NCI-H1694 (cell line): Measurements from ENCODE around the gene WNT1.

ENCODE experiments used
- DNase-seq: peaks from one replicate; lab custom pipeline; 2025; lab: John Stamatoyannopoulos, UW

WNT1 gene

DNA sequence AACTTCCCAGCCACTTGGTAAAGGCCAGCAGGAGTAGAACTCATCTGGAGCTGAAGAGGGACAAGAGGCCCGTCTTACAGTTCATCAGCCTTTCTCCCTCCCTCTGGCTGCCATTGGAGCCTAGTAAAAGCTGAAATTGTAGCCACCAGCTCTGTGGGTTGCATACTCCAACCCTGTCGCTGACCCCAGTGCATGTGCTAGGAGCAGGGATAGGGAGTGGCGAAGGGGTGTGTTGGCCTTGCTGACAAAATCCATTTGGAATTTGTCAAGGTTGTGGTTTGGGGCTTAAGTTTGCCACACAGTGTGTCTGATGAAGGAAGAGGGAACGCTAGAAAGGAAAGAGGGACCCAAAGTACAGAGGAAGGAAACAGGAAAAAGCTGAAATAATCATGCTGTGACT, 16.8 kb upstream of the WNT1 start:
- no peak for DNase-seq

DNA sequence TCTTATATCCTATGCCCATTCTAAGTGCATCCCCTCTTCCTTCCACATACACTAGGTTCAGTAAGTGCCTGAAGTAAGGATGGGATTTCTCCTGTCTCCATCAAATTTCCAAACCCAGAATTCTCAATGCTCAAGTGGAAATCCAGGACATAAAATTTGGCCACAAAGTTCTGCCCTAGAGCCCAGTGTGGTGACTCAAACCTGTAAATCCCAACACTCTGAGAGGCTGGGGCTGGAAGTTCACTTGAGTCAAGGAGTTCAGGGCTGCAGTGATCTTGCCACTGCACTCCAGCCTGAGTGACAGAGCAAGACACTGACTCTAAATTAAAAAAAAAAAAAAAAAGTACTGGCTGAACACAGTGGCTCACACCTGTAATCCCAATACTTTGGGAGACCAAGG, 16.3 kb upstream of the WNT1 start:
- DNase-seq: no peak

- no peak for DNase-seq
These were observed 12.8 kb upstream of the WNT1 start for GRCh38 chr12:48965298-48965838.

DNA sequence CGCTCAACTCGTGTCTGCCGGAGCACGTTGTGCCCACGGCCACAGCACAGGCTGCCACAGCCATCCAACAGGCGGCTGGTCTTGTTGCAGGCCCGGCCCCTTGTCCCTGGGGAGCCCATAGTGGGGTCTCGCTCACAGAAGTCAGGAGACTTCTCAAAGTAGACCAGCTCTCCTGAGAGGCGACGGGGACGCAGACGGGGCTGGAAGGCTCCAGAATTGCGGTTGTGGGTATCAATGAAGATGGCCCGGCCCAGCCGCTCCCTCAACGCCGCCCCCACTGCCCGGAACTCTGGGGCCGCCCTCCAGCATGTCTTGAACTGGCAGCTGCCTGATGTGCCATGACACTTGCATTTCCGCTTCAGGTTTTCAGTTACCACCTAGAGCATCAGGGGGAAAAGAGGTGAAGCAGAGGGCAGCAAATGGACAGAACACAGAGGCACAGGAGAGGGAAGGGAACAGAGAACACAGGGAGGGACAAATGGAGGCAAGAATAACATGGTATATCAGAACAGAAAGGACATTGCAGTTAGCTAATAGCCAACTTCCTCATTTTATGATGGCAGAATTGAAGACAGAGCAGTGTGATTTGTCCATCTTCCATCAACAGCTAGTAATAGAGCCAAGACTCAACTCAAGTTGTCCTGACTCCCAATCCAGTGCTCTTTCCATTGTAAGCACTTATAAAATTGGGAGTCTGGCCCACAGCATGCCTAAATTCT, 11.8 kb upstream of the WNT1 start:
- DNase-seq: no peak

DNA sequence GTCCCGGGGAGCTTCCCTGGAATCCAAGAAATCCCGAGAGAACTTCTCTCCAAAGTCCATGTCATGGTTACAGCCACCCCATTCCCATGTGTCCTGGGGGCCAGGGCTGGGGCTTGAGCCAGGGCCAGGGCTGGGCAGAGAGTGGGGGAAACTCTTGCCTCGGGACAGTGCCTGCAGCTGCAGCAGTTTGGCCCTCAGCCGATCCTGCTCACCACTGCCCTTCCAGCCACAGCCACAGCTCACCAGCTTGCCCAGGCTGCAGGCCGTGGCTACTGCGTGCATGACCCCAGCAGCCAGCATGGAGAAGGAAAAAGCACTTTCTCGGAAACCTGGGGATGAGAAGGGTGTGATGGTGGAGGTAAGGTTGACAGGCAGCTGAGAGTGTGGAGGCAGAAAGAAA, 10.1 kb upstream of the WNT1 start:
- DNase-seq: no peak

DNA sequence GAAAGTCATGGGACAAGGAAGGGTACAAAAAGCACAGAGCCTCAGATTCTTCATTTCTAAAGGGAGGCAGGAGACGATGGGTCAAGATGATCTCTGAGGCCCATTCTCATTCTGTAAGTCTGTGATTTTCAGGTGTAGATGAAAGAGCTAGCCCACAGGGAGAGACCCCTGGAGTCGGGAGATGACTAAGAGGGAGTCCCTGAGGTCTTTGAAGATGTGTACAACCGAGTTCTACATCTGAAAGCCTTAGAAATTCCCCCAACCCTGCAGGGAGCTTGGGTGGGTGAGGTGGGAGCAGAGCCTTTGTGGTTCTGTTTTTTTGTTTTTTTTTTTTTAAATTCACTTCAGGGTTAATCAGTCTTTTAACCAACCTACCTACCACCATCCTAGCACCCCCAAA, 9.7 kb upstream of the WNT1 start:
- no peak for DNase-seq

- DNase-seq: no peak
These were observed 8.9 kb upstream of the WNT1 start for GRCh38 chr12:48969160-48969771.

DNA sequence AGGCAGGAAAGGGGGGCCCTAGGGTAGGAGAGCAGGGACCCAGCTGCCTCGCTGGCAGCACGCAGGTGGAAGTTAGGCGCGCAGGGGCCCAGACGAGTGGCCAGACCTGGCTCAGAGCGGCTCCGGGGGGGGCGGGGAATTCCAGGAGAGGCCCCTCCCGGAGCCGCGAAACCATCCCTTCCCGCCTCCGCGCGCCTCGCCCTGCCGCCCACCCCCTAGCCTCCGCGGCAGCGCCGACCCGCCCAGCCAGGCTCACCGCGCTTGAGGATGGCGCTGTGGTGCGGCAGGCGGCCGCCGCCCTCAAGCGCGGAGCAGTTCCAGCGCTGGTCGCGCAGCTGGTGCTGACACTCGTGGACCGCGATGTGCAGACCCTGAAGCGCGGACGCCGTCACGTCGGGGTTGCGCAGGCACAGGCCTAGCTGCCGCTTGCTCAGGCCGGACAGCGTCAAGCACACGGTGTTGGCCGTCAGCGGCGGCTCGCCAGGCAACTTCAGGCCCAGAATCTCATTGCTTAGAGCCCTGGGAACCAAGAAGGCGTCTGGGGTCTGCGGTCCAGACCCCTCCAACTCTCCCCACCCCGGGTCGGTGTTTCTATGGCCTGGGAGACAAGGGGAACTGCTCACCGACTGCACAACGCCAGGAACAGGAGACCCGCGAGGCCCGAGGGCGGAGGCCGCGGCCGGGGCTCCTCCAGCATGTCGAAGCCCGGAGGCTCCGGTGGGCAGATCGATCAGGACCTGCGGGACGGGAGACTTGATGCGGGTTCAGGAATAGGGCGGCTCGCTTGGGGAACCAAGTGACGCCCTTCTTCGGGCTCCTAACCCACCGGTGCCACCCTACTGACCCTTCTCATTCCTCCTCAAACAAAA, 8.1 kb upstream of the WNT1 start:
- DNase-seq: no peak

DNA sequence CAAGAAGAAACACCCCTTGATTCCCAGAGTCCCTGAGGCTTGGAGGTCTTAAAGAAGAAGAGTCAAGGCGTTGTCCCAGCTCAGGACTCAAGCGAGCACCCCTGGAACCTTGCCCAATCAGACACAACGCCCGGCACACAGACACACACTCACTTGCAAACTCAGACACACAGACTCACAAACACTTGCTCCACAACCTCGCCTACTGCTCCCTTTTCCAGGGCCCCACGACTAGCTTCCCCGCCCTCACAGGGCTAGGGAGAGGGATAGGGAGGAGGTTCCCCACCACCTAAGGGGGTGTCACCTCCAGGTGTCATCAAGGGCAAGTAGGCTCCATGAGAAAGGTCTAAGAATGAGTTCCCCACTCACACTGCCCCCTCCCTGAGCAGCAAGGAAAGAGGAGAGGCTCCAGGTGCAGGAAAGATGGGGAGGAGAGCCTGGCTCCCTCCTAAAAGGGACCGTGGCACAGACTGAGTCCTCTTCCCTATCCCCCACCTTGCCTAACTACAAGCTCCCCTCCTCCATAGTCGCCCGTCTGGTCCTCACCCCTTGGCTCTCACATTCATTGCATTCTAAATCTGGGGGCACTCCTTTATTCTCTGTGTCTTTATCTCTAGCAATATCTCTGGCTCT, 7.3 kb upstream of the WNT1 start:
- DNase-seq: no peak

DNA sequence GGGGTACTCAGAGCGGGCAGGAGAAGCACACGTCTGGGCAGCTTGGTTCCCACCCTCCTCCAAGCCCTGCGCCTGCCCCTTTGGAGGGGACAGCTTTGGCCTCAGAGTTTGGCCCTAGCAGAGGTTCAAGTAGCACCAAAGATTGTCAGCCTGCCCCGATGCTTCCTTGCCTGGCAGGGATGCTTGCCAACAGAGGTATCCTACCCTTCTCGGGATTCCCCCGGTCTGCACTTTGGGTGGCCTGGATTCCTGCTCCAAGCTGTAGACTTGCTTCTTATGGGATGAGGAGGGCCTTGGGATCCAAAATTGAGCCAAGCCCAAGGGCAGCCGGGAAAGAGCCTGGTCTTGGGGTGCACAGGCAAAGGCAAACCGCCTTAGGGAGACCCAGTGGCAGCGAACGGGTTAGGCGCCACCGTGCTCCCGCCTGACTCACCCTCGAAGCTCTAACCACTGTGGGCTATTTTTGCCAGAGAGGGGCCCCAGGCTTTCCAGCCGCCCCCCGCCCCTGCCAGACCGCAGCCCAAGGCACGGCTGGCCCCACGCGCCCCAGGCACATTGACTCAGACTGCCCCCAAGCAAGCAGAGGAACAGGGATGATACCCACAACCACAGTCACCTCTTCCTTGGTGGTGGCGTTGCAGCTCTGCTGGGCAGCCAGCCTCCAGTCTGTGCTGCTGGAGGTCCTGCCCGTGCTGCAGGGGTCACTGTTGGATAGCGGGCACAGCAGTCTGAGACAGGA, 5.7 kb upstream of the WNT1 start:
- DNase-seq: no peak

GRCh38 chr12:48972952-48973483, 5.1 kb upstream of the WNT1 start:
- DNase-seq: no peak

DNA sequence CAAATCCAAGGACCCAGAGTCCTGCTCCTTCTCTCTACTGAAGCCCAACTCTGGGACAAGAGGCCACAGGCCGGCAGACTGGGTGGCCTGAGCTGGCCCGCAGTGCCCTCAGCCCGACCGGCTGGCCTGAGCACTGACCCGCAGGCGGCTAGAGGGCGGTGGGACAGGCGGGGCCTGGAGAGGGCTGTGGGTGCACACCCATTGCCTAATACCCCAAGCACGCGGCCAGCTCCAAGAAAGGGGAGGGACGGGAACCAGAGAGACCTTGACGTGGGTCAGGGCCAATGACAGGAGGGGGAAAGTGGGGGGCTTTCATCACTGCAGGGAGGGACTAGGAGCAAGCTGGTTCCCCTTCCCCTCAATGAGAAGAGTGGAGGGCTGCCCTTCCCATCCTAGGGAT, 4.6 kb upstream of the WNT1 start:
- DNase-seq: no peak

DNA sequence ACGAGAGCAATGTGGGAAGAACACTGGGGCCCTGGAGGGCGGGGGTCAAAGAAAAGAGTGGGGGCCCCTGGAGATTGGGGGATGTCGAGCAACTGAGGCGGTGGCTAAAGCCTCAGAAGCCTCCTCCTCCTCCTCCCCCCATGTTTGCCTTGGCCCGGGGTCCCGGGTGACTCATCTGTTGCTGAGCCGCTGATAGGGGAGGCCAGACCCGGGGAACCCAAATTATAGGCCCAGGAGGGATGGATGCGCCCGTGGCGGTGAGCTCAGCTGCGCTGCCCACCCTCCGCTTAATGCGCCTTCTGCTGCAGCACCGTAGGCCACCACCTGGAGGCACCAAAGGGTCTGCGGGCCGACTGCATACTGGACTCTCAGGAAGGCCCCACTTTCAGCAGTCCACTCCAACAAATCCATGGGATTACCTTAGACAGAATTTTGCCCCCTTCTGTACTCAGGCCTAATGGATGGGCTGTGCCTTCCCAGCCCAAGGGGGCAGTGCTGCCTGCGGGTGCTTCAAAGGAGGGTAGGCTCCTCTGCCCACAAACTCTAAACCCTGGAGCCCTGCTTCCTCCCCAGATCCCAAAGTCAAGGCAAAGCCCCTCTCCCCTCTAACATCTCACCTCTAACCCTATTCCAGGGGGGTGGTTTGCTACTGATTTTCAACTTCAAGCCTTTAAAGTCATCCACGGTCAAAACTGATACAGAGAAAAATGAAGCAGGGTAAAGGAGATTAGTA, 4.0 kb upstream of the WNT1 start:
- no peak for DNase-seq

DNA sequence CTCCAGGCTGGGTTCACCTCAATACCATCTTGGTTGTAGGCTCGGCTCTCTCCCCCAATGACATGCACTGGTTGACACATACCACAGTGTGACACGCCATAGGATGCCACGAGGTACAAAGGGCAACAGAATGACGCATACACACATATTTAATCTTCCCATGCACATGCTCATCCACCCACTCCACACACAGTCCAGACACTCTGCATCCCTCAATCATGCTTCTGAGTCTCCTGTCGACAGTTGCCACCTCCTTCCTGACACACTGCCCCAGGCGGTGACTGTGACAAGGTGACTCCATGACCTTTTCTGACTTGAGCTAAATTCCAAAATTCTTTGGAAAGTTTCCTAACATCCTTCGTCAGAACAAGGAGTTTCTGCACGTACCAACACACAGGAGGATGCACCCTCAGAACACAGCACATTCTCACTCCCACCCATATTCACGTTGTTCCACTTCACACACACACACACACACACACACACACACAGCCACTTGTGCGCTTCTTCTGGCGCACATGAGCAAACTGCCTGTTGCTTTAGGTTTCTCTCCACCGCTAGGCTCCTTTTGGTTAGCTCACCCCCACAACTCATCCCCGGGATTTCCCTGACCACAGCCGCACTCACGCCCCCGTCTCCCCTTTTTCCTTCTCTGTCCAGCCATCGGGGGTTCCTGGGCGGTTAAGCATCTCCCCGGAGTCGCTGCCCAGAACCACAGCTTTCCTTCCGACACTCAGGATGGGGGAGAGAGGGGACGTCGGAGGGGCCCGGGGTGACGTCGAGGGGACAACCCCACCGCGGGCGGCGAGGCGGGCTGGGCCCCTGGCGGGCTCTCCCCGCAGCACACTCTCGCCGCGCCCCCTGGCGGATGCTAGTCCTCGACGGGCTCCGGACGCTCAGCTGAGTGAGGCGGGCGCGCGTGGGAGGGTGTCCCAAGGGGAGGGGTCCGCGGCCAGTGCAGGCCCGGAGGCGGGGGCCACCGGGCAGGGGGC, 536 bp upstream of the WNT1 start:
- DNase-seq: no peak

DNA sequence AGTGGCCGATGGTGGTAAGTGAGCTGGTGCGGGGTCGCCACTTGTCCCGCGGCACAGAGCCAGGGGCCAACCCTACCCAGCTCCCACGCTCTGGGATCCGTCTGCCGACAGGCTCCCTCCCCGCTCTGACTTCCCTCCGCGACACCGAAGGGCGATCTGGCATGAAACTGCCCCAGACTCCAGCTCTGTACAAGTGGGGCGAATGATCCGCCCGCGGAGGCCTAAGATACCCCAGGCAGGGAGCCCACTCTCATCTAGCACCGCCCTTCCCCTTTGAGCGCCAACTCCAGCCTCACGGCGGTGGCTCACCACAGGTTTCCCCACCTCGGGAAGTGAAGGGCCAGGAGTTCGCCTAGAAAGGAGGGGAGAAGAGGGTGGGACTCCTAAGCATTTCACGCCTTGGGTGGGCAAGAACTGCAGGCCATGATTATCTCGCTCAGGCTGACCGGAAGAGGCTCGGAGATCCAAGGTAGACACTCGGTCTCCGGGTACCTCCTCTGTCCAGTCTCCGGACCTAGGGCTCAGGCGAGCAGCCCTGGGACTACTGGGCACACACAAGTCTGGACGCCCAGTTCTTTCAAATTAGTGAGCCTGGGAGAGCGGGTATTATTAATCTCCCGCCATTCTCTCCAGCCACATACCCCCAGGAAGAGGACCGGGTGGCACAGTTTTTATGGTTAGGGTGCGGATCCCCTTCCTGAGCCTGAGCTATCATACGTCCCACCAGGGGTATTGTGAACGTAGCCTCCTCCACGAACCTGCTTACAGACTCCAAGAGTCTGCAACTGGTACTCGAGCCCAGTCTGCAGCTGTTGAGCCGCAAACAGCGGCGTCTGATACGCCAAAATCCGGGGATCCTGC, 849 bp downstream of the WNT1 start:
- no peak for DNase-seq

- DNase-seq: no peak
These were observed 1.7 kb downstream of the WNT1 start for GRCh38 chr12:48979602-48980388.

DNA sequence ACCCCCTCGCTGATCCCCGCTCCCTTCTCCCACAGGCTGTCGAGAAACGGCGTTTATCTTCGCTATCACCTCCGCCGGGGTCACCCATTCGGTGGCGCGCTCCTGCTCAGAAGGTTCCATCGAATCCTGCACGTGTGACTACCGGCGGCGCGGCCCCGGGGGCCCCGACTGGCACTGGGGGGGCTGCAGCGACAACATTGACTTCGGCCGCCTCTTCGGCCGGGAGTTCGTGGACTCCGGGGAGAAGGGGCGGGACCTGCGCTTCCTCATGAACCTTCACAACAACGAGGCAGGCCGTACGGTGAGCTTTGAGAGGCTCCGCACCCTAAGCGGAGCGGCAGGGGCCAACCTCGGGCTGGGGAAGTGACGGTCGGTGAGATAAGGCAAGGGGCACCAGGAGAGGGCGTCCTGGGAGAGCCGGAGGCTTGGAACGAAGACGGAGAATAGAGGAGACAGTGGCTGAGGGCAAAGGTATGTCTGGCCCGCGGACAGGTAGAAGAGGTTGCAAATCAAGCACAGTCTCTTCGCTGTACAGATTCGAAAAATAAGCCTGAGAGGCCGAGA, 2.3 kb downstream of the WNT1 start:
- DNase-seq: no peak
